Activated CD8-positive, alpha-beta memory T cell treated with anti-CD3 and anti-CD28 coated beads for 1 hour (primary cell): ENCODE measurements around the gene DBF4.
A peak's percentile ranks its signal among the peaks of the same experiment; 100 is the strongest.
"Not testable (repeated sequence)": the region's sequence is repeated elsewhere in the genome, so short reads cannot be mapped to it uniquely, and the experiment has no call there.

Experiments
- DNase-seq, 2 donors: peaks; one replicate each; pipeline ENCODE4 v3.0.0-alpha.2; 2020; ENCODE audit warnings: low read depth in 1 of 2; ENCODE audit errors: extremely low read depth in 1 of 2

The DBF4 gene

DNA sequence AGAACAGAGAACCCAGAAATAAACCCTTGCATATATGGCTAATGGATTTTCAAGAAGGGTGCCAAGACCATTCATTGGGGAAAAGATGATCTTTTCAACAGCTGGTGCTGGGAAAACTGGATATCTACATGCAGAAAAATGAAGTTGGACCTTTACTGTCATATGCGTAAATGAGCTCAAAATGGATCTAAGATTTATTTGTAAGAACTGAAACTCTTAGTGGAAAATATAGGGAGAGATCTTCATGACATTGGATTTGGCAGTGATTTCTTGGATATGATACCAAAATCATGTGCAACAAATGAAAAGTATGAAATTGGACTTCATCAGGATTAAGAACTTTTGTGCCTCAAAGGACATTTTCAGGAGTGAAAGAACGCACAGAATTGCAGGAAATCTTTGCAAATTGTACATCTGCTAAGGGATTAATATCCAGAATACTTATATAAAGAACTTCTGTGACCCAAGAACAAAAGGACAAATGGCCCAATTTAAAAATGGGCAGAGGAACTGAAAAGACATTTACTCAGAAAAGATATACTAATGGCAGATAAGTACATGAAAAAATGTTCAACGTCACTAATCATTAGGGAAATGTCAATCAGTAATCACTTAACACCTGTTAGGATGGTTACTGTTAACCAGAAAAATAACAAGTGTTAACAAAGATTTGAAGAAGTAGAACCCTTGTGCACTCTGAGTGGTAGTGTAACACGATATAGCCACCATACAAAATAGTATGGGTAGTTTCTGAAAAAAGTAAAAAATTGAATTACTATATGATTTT, 6.1 kb downstream of the DBF4 start:
- no peak for DNase-seq

DNA sequence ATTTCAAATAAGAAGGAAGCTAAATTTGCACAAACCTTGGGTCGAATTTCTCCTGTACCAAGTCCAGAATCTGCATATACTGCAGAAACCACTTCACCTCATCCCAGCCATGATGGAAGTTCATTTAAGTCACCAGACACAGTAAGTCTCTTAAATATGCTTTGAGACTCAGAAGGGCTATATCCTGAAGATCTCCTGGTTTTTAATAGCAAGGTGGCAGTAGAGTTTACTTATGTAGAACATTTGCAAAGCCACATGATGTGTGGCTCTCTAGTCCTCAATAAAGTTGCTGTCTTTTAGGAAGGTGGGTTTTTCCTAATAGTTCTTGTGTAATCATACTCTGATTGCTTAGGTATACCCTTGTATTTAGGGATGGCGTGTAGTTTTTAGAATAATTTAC, 8.7 kb downstream of the DBF4 start:
- DNase-seq, result no peak

DNA sequence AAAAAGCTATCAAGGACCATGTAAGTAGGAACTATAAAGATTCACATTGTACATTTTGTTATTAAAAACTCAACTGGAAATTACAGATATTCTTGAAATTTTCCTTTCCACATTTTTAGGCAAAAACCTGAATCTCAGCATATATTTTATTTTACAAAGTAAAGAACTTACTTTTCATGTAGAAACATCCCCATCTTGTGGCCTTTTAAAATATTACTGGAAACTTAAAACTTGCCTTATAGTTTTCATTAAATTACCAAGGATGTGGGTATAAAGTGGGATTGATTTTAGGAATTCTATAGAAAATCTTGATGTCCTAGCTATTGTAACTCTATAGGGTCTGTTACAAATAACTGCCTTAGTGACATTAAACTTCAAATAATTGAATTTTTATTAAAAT, 10.6 kb downstream of the DBF4 start:
- no peak for DNase-seq

DNA sequence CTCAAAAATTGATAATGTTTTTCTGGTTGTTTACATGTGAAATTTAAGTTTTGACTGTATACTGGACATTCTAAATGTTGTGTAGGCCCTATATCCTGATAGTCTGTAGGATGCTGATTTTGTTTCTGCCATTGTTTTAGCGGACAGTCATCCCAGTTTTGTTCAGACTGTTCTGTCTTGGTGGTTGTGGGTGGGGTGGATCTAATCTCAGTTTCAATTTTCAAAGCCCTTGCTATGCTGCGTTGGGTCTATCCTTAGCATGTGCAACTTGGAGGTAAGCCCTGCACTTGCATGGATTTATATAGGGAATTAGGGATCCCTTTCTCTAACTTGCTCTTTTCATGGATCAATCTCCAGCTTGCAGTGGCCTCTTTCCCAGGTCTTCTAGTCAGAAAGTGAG, 19.1 kb downstream of the DBF4 start:
- no peak for DNase-seq

DNA sequence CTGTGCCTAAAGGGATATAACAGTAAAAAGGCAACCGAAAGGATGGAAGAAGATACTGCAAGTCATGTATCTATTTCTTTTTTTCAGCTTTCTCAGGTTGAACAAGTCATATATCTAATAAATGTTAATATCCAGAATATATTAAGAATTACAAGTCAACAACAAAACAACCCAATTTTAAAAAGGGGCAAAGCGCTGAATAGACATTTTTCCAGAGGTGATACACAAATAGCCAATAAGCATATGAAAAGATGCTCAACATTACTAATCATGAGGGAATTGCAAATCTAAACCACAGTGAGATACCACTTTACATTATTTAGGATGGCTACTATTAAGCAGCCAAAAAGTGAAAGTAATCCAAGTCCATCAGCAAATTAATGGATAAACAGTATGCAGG, 23.0 kb downstream of the DBF4 start:
- no peak for DNase-seq

DNA sequence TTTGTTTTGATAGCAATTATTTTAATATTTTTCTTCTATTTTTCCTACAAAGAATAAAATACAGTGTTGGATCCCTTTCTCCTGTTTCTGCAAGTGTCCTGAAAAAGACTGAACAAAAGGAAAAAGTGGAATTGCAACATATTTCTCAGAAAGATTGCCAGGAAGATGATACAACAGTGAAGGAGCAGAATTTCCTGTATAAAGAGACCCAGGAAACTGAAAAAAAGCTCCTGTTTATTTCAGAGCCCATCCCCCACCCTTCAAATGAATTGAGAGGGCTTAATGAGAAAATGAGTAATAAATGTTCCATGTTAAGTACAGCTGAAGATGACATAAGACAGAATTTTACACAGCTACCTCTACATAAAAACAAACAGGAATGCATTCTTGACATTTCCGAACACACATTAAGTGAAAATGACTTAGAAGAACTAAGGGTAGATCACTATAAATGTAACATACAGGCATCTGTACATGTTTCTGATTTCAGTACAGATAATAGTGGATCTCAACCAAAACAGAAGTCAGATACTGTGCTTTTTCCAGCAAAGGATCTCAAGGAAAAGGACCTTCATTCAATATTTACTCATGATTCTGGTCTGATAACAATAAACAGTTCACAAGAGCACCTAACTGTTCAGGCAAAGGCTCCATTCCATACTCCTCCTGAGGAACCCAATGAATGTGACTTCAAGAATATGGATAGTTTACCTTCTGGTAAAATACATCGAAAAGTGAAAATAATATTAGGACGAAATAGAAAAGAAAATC, 31.0 kb downstream of the DBF4 start:
- not testable (repeated sequence) for DNase-seq

DNA sequence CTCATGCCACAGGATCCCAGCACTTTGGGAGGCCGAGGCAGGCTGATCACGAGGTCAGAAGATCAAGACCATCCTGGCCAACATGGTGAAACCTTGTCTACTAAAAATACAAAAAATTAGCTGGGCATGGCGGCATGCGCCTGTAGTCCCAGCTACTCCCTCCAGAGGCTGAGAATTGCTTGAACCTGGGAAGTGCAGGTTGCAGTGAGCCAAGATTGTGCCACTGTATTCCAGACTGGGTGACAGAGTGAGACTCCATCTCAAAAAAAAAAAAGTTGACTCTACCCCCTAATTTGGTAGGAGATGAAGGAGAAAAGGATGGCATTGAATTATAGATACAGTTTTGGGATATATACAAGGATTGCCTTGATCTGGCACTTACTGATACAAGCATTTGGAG, 32.5 kb downstream of the DBF4 start:
- DNase-seq, result not testable (repeated sequence)

DNA sequence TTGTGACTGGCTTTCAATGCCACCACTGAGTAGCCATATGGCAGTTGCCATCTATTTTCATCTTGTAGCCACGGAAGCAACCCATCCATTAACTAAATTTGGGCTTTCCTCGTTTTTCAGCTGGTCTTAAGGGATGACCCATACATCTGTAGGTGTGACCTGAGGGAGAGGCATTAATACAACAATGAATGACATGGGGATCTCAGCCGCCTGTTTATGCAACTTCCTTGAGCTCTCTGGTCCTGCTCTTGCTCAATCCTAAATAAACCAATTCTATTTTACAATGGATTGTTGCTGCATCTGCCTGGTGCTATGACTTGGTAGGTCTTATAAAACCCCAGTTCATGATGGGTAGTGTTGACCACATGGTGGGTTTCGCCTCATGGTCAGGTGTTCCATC, 35.8 kb downstream of the DBF4 start:
- DNase-seq, result no peak

DNA sequence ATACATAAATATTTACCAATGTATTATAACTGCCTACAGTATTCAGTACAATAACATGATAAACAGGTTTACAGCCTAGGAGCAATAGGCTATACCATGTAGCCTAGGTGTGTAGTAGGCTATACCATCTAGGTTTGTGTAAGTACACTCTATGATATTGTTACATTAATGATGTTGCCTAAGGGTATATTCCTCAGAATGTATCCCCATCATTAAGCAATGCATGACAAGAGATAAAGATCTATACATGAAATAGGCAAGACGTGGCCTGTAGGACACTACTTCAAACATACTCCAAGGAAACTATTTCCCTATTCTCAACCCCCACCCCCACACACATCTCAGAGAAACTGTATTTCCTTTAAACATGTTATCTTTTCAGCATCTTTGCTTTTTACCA, 42.4 kb downstream of the DBF4 start:
- DNase-seq, result no peak

DNA sequence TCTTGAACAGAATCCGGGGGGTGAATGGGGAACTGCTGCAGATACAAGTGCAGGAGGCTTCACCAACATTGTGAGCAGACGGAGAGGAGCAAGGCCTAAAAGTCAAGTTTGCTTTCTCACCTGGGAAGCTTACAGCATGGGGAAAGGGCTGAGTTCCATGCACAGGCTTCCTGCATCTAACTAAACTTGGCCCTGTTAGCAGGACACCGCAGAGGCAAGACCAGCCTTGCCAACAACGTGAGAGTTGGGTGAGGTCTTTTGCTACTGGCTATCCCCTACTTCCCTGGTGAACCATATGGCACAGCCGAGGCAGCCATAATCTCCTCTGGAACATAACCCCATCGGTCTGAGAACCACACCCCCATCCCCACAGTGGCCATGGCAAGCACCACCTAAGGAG, 43.6 kb downstream of the DBF4 start:
- no peak for DNase-seq

DNA sequence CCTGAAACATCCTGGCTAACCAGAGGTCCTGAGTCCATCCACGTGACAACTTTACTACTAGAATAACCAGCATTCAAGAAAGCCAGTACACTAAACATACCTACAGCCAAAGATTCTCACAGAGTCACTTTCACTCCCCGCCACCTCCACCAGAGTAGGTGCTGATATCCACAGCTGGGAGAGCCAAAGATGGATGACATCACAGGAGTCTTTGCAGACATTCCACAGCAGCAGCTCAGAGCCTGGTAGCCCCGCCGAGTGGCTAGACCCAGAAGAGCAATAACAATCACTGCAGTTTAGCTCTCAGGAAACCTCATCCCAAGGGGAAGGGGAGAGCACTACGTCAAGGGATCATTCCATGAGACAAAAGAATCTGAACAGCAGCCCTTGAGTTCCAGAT, 44.3 kb downstream of the DBF4 start:
- no peak for DNase-seq

DNA sequence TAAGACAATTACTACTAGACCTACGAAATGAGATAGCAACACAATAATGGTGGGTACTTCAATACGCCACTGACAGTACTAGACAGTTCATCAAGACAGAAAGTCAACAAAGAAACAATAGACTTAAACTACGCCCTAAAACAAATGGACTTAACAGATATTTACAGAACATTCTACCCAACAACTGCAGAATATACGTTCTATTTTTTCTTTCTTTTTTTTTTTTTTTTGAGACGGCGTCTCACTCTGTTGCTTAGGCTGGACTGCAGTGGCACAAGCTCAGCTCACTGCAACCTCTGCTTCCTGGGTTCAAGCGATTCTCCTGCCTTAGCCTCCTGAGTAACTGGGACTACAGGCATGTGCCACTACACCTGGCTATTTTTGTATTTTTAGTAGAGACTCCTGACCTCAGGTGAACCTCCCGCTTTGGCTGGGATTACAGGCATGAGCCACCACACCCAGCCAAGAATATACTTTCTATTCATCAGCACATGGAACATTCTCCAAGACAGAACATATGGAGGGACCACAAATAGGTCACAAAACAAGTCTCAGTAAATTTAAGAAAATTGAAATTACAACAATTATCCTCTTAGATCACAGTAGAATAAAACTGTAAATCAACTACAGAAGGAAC, 46.6 kb downstream of the DBF4 start:
- DNase-seq, result not testable (repeated sequence)

DNA sequence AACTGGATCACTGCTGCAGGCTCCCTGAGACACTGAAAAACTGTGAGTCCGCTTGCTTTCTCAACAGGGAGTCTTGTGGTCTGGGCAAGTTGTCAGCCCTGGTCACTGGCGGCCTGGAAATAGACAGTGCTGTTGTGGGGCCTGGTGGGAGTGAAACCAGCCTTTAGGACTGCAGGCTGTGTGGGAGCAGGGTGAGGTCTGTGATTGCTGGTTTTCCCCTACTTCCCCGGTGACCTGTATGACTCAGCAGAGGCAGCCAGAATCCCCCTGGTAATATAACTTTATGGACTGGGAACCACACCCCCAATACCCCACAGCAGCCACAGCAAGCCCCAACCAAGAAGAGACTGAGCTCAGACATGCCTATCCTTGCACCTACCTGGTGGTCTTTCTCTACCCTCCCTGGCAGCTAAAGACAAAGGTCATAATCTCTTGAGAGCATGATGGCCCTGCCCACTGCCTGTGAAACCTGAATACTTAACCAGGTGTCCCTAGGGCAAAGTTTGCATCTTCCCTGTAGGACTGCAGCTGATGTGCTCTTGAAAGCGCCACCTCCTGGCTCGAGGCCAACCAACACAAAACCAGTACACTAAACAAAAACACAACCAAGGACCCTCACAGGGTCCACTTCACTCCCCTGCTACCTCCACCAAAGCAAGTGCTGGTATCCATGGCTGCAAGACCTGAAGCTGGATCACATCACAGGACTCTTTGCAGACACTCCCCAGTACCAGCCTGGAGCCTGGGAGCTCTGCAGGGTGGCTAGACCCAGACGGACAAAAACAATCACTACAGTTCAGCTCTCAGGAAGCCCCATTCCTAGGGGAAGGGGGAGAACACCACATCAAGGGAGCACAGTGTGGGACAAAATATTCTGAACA, 50.5 kb downstream of the DBF4 start:
- no peak for DNase-seq

DNA sequence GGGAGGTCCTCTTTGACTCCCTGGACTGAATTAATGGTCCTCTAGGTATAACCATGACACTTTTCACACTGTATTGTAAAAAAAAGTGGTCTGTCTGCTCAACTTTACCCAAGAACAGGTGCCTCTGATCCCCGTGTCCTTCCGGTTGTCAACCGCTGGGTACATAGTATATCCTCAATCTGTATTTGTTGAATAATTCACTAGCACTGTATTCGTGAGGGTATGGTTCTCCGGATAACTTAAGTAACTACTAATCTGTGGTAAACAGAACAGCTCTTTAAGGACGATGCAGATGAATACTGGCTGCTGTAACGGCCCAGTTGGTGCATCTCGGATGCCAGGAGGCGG, 57.3 kb downstream of the DBF4 start:
- DNase-seq, result no peak

DNA sequence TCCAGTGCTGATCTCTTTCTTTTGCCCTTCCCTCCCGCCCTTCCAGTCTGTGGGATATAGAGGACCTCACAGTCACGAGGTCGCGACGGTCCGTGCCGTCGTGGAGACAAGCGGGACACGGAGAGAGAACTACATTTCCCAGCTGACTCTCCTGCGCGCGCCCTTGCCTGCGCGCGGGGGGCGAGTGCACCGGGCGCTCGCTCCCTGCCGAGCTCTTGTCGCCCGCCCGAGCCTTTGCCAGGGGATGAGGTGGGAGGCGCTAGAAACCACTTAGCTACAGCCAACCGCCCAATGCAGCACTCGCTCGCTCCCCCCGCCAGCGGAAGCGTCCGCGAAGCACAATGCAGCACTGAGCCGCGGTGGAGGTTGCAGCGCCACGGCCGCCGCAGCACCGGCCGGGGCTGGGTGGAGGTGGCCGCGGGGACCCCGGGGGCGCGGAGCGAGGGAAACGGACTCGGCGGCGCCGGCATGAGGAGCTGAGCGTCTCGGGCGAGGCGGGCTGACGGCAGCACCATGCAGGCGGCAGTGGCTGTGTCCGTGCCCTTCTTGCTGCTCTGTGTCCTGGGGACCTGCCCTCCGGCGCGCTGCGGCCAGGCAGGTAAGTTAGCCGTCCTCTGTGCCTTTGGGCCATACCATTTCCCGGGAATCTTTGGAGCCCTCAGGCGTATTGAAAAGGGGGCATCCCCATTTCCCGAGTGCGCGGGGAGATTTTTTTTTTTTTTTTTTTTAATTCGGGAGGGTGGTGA, 57.8 kb downstream of the DBF4 start, which contains the start of gene ADAM22:
ADAM22 (plus strand) TSS at position 299 of the 746 bp plus-strand sequence; CDS start at position 514, 215 bp downstream.
- peak; percentile 51 to 75 for DNase-seq

DNA sequence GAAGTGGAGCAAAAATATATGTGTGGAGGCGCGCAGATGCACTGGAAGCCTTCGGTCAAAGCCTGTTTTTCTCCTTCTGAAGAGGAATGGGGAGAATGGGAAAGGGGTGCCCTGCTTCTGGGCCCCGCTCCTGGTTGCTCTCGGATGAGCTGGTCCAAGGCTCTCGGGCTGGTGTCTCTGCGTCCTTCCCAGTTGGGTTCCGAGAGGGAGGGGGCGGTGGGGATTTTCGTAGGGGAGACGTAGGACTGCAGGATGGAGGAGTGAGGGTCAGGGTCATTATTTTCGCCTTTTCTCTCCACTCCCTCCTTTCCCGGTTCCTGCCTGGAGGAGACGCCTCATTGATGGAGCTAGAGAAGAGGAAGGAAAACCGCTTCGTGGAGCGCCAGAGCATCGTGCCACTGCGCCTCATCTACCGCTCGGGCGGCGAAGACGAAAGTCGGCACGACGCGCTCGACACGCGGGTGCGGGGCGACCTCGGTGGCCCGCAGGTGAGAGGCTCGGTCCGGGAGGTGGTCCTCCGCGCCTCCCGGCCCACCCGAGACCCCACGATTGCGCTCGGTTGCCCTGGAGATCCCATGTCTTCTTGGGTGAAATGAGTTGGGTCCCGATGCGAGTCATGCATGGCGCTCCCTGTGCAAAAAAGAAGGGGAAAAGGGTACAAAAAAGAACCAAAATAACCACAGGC, 58.5 kb downstream of the DBF4 start:
- no peak for DNase-seq

DNA sequence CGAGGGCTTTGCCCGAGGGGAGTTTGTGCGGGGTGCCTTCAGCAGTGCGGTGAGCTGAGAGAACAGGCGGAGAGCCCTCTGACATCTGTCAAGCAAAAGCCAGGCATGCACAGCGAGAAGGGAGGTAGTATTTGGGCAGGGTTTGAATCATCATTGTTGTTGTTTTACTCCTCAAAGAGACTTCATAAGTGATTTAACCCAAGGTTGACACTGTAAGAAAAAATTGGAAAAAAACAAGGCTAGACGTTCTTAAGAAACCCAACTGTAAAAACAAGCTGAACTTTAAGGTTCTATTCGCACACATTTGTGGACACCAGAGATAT, 59.1 kb downstream of the DBF4 start:
- DNase-seq, result no peak

DNA sequence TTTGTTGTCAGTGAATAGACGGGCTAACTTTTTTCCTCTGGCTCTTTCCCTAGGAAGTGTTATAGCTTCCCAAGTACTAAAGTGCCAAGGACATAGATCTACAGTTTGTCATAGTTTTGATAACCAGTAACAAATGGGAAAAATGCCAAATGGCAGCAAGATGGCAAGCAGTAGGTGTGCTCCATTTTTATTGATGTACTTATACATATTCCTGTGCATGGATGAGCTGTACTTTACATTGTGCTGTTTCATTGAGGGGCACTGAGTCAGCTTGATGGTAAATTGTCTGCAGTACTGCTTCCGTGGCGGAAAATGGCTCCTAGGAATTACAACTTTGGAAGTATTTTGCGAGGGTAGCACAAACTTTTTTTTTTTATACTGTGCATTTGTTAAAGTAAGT, 64.8 kb downstream of the DBF4 start:
- DNase-seq, result no peak

DNA sequence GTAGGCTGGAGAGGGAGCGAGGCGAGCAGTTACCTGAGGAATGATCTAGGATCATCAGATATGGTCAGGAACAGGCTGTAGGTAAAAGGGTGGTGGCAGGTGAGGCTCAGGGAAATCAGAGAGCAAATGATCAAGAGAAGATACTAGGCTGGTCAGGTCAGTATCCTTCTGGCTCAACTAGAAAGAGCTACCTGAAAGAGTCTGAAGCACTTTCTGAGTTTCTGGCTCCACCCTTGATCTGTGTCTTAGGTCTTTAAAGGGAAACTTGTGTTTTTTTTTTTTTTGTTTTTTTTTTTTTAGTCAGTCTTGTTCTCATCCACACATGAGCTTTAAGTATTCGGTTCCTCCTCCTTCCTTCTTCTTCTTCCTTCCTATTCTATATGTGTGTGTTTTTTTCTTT, 68.3 kb downstream of the DBF4 start:
- no peak for DNase-seq

DNA sequence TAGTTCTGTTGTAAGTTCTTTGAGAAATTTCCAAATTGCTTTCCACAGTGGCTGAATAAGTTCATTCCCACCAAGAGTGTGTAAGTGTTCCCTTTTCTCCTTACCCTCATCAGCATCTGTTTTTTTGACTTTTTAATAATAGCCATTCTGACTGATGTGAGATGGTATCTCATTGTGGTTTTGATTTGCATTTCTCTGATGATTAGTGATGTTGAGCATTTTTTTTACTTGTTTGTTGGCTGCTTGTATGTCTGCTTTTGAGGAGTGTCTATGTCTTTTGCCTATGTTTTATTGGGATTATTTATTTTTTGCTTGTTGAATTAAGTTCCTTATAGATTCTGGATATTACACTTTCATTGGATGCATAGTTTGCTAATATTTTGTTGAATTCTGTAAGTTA, 69.6 kb downstream of the DBF4 start:
- not testable (repeated sequence) for DNase-seq
